SK-N-SH treated with all-trans-retinoic acid at 6 μM for 48 hours (cell line): Measurements from ENCODE around the gene CHST8.

Experiments
- ATAC-seq: fragments of 200-7000 bp; cut with Tn5 transposase; 3 replicates; pipeline ENCODE4 v1.9.1; 2020; ENCODE audit warnings: mild to moderate bottlenecking, moderate library complexity
- ARNTL ChIP-seq: fragments of 450-650 bp; formaldehyde crosslinking; IDR thresholded peaks from 2 replicates; pipeline ENCODE4 v1.5.0; 2020; ENCODE audit warnings: low read depth, mild to moderate bottlenecking, moderate library complexity, borderline replicate concordance
- BACH2 ChIP-seq: fragments of 250-450 bp; sonication (Bioruptor Pico); IDR thresholded peaks from 2 replicates; pipeline ENCODE4 v1.9.0; 2021; ENCODE audit warnings: mild to moderate bottlenecking, borderline replicate concordance
- CSDC2 ChIP-seq: fragments of 250-450 bp; sonication (Bioruptor Pico); IDR thresholded peaks from 2 replicates; pipeline ENCODE4 v1.5.0; 2020; ENCODE audit warnings: mild to moderate bottlenecking, moderate library complexity
- ESRRG ChIP-seq: fragments of 250-450 bp; sonication (Bioruptor Pico); IDR thresholded peaks from 2 replicates; pipeline ENCODE4 v1.6.1; 2021; ENCODE audit warnings: mild to moderate bottlenecking
- GLIS3 ChIP-seq: fragments of 250-450 bp; sonication (Bioruptor Pico); IDR thresholded peaks from 2 replicates; pipeline ENCODE4 v1.5.0; 2020; ENCODE audit warnings: mild to moderate bottlenecking, moderate library complexity
- ISL1 ChIP-seq: fragments of 250-450 bp; sonication (Bioruptor Pico); IDR thresholded peaks from 2 replicates; pipeline ENCODE4 v2.1.2; 2022; ENCODE audit warnings: mild to moderate bottlenecking, moderate library complexity
- OSR1 ChIP-seq: fragments of 250-450 bp; sonication (Bioruptor Pico); IDR thresholded peaks from 2 replicates; pipeline ENCODE4 v1.8.0; 2022; ENCODE audit warnings: moderate library complexity, mild to moderate bottlenecking, inconsistent platforms
- PATZ1 ChIP-seq: fragments of 250-450 bp; sonication (Bioruptor Pico); IDR thresholded peaks from 2 replicates; pipeline ENCODE4 v1.8.0; 2020; ENCODE audit warnings: mild to moderate bottlenecking, moderate library complexity, borderline replicate concordance
- RARB ChIP-seq: fragments of 250-450 bp; sonication (Bioruptor Pico); IDR thresholded peaks from 2 replicates; pipeline ENCODE4 v1.8.0; 2021; ENCODE audit warnings: mild to moderate bottlenecking, moderate library complexity
- SNAI2 ChIP-seq: fragments of 250-450 bp; sonication (Bioruptor Pico); IDR thresholded peaks from 2 replicates; pipeline ENCODE4 v1.5.0; 2020; ENCODE audit warnings: mild to moderate bottlenecking, moderate library complexity
- TOX ChIP-seq: fragments of 250-450 bp; sonication (Bioruptor Pico); IDR thresholded peaks from 2 replicates; pipeline ENCODE4 v1.8.0; 2021; ENCODE audit warnings: mild to moderate bottlenecking, moderate library complexity, borderline replicate concordance
- TSHZ2 ChIP-seq: fragments of 250-450 bp; sonication (Bioruptor Pico); IDR thresholded peaks from 2 replicates; pipeline ENCODE4 v1.5.0; 2020; ENCODE audit warnings: mild to moderate bottlenecking, moderate library complexity
- ZFP3 ChIP-seq: fragments of 250-450 bp; sonication (Bioruptor Pico); IDR thresholded peaks from 2 replicates; pipeline ENCODE4 v1.5.0; 2020; ENCODE audit warnings: mild to moderate bottlenecking, moderate library complexity
- ZFP30 ChIP-seq: fragments of 450-650 bp; formaldehyde crosslinking; IDR thresholded peaks from 2 replicates; pipeline ENCODE4 v1.5.0; 2022; ENCODE audit warnings: mild to moderate bottlenecking, moderate library complexity
- ZNF565 ChIP-seq: fragments of 450-650 bp; formaldehyde crosslinking; conservative IDR thresholded peaks from 2 replicates; pipeline ENCODE4 v1.5.0; 2020; ENCODE audit warnings: low read depth, mild to moderate bottlenecking, moderate library complexity
- ZNF70 ChIP-seq: fragments of 450-650 bp; formaldehyde crosslinking; IDR thresholded peaks from 2 replicates; pipeline ENCODE4 v1.5.0; 2020; ENCODE audit warnings: mild to moderate bottlenecking, moderate library complexity
- ZNF8 ChIP-seq: fragments of 450-650 bp; formaldehyde crosslinking; IDR thresholded peaks from 2 replicates; pipeline ENCODE4 v1.5.0; 2020; ENCODE audit warnings: mild to moderate bottlenecking, moderate library complexity
- TF ChIP-seq, protein P1 (sequence below): fragments of 250-450 bp; sonication (Bioruptor Pico); IDR thresholded peaks from 2 replicates; pipeline ENCODE4 v1.5.1; 2021; ENCODE audit warnings: mild to moderate bottlenecking, moderate library complexity
- TF ChIP-seq, protein P2 (sequence below): fragments of 250-450 bp; sonication (Bioruptor Pico); IDR thresholded peaks from 2 replicates; pipeline ENCODE4 v1.5.1; 2020; ENCODE audit warnings: low read depth, mild to moderate bottlenecking, moderate library complexity

The CHST8 gene

GRCh38 chr19:33798681-33799111 lies 176.9 kb downstream of the CHST8 start:
- TF ChIP-seq ZFP30 (CRISPR knock-in tag) (no peak), GLIS3 (CRISPR knock-in tag) (no peak), BACH2 (CRISPR knock-in tag) (no peak), ZNF70 (no peak), CSDC2 (CRISPR knock-in tag) (no peak), ZFP3 (CRISPR knock-in tag) (no peak), ARNTL (CRISPR knock-in tag) (no peak), OSR1 (CRISPR knock-in tag) (no peak), ZNF565 (CRISPR knock-in tag) (no peak), ESRRG (CRISPR knock-in tag) (no peak), SNAI2 (CRISPR knock-in tag) (no peak), ISL1 (CRISPR knock-in tag) (no peak), ZNF8 (CRISPR knock-in tag) (no peak)
- TF ChIP-seq, protein P1, sequence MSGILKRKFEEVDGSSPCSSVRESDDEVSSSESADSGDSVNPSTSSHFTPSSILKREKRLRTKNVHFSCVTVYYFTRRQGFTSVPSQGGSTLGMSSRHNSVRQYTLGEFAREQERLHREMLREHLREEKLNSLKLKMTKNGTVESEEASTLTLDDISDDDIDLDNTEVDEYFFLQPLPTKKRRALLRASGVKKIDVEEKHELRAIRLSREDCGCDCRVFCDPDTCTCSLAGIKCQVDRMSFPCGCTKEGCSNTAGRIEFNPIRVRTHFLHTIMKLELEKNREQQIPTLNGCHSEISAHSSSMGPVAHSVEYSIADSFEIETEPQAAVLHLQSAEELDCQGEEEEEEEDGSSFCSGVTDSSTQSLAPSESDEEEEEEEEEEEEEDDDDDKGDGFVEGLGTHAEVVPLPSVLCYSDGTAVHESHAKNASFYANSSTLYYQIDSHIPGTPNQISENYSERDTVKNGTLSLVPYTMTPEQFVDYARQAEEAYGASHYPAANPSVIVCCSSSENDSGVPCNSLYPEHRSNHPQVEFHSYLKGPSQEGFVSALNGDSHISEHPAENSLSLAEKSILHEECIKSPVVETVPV, result no peak
- TF ChIP-seq, protein P2, sequence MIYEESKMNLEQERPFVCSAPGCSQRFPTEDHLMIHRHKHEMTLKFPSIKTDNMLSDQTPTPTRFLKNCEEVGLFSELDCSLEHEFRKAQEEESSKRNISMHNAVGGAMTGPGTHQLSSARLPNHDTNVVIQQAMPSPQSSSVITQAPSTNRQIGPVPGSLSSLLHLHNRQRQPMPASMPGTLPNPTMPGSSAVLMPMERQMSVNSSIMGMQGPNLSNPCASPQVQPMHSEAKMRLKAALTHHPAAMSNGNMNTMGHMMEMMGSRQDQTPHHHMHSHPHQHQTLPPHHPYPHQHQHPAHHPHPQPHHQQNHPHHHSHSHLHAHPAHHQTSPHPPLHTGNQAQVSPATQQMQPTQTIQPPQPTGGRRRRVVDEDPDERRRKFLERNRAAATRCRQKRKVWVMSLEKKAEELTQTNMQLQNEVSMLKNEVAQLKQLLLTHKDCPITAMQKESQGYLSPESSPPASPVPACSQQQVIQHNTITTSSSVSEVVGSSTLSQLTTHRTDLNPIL (CRISPR knock-in tag), result no peak
- TF ChIP-seq, all 23 proteins: peak for 0
- ATAC-seq, result no peak

DNA sequence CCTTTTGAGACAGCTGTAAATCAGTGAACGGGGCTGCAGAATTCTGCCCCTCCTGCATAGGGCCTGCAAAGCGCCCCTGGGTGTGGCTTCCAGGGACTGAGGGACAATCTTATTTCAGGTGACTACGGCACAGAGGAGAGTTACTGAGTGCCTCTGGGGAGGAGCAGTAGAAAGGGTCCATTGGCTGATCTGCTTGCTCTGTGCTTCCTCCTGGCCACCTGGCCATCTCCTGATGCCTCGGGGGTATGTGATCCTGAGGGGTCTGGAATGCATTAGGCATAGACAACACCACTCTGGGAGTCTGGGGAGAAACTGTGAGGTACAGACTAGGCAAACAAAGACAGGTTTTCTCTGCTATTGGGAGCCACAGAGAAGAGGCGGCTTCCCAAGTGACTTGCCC lies 177.7 kb downstream of the CHST8 start:
- no peak for ATAC-seq
- no peak for TF ChIP-seq ARNTL (CRISPR knock-in tag)
- no peak for TF ChIP-seq ESRRG (CRISPR knock-in tag)
- TF ChIP-seq, protein P1, result no peak
- TF ChIP-seq TOX (CRISPR knock-in tag), result no peak
- no peak for TF ChIP-seq PATZ1 (CRISPR knock-in tag)

GRCh38 chr19:33800012-33800680 lies 178.4 kb downstream of the CHST8 start:
- no peak for ATAC-seq

More at GRCh38 chr19:33800012-33800680, 178.4 kb downstream of the CHST8 start:
- no peak for TF ChIP-seq RARB (CRISPR knock-in tag)
- TF ChIP-seq TSHZ2 (CRISPR knock-in tag), result no peak
